ENCODE measurements around the gene ANO6.

ANO6 gene

GRCh38 chr12:45269412-45269751 is 53.5 kb downstream of the ANO6 start:
- no peak overlapping the region for H3K4me3 ChIP-seq (ENCODE audit: low read depth, low read length)
- DNase-seq (ENCODE audit: low read depth) = no peak
- TF ChIP-seq CTCF (IDR thresholded peaks at IDR 0.05; ENCODE audit: low read depth, low read length) (no peak), POLR2A (IDR thresholded peaks at IDR 0.05; ENCODE audit: extremely low read depth, insufficient read length) (no peak), MYC (IDR thresholded peaks at IDR 0.05; ENCODE audit: low read depth, low read length) (no peak), MAX (IDR thresholded peaks at IDR 0.05; ENCODE audit: low read depth, low read length) (no peak)

- H3K4me3 ChIP-seq (ENCODE audit: low read depth, low read length) = no peak overlapping the region
- DNase-seq (ENCODE audit: low read depth) = no peak
- TF ChIP-seq POLR2A (IDR thresholded peaks at IDR 0.05; ENCODE audit: extremely low read depth, insufficient read length) (no peak), CTCF (IDR thresholded peaks at IDR 0.05; ENCODE audit: low read depth, low read length) (no peak)
Observed at GRCh38 chr12:45270951-45271350, 55.1 kb downstream of the ANO6 start.

GRCh38 chr12:45273717-45274271 is 57.9 kb downstream of the ANO6 start:
- H3K4me3 ChIP-seq (ENCODE audit: low read depth, low read length) = no peak overlapping the region
- no peak for DNase-seq (ENCODE audit: low read depth)
- TF ChIP-seq MAX (IDR thresholded peaks at IDR 0.05; ENCODE audit: low read depth, low read length) = no peak
- TF ChIP-seq POLR2A (IDR thresholded peaks at IDR 0.05; ENCODE audit: extremely low read depth, insufficient read length) = no peak
- TF ChIP-seq CTCF (IDR thresholded peaks at IDR 0.05; ENCODE audit: low read depth, low read length) = no peak
- TF ChIP-seq MYC (IDR thresholded peaks at IDR 0.05; ENCODE audit: low read depth, low read length) = no peak

- TF ChIP-seq MYC (IDR thresholded peaks at IDR 0.05; ENCODE audit: low read depth, low read length) (no peak), CTCF (IDR thresholded peaks at IDR 0.05; ENCODE audit: low read depth, low read length) (no peak), MAX (IDR thresholded peaks at IDR 0.05; ENCODE audit: low read depth, low read length) (no peak), POLR2A (IDR thresholded peaks at IDR 0.05; ENCODE audit: extremely low read depth, insufficient read length) (no peak)
- DNase-seq (ENCODE audit: low read depth) = no peak
- no peak overlapping the region for H3K4me3 ChIP-seq (ENCODE audit: low read depth, low read length)
Observed at GRCh38 chr12:45276154-45276755, 60.4 kb downstream of the ANO6 start.

GRCh38 chr12:45278447-45278846 is 62.6 kb downstream of the ANO6 start:
- no peak overlapping the region for H3K4me3 ChIP-seq (ENCODE audit: low read depth, low read length)
- DNase-seq (ENCODE audit: low read depth) = no peak
- TF ChIP-seq MAX (IDR thresholded peaks at IDR 0.05; ENCODE audit: low read depth, low read length) (no peak), POLR2A (IDR thresholded peaks at IDR 0.05; ENCODE audit: extremely low read depth, insufficient read length) (no peak), MYC (IDR thresholded peaks at IDR 0.05; ENCODE audit: low read depth, low read length) (no peak), CTCF (IDR thresholded peaks at IDR 0.05; ENCODE audit: low read depth, low read length) (no peak)

Data from NB4 (cell line).